Amygdala (tissue), 56 donors: Measurements from ENCODE around the gene KLF11.
"Not testable (repeated sequence)": the region's sequence is repeated elsewhere in the genome, so short reads cannot be mapped to it uniquely, and the experiment has no call there.

ENCODE experiments used
- DNase-seq, 56 donors: peaks; one replicate each; lab custom pipeline; 2025; lab: John Stamatoyannopoulos, UW

The KLF11 gene

GRCh38 chr2:10022445-10022844 lies 20.9 kb upstream of the KLF11 start:
- DNase-seq: no peak

- DNase-seq: no peak
Observed at GRCh38 chr2:10022966-10023662, 20.2 kb upstream of the KLF11 start.

- no peak for DNase-seq
Observed at GRCh38 chr2:10026940-10027569, 16.3 kb upstream of the KLF11 start.

- no peak for DNase-seq
Observed at GRCh38 chr2:10027660-10028330, 15.6 kb upstream of the KLF11 start.

GRCh38 chr2:10028407-10028987 lies 14.9 kb upstream of the KLF11 start:
- DNase-seq: no peak

- peak in 3 of 56 donors; percentile 20 to 35 (median 24) for DNase-seq
Observed at GRCh38 chr2:10028988-10029874, 14.1 kb upstream of the KLF11 start.

- DNase-seq: no peak
Observed at GRCh38 chr2:10029875-10030223, 13.5 kb upstream of the KLF11 start.

GRCh38 chr2:10030311-10030736 lies 13.0 kb upstream of the KLF11 start:
- DNase-seq: peak in 5 of 56 donors; percentile 14 to 58 (median 25)

GRCh38 chr2:10030798-10031197 lies 12.6 kb upstream of the KLF11 start:
- not testable (repeated sequence) for DNase-seq

GRCh38 chr2:10031886-10032745 lies 11.2 kb upstream of the KLF11 start:
- no peak for DNase-seq

GRCh38 chr2:10032746-10033105 lies 10.6 kb upstream of the KLF11 start:
- DNase-seq: no peak

GRCh38 chr2:10033251-10034006 lies 9.9 kb upstream of the KLF11 start:
- DNase-seq: no peak

- DNase-seq: no peak
Observed at GRCh38 chr2:10034333-10035052, 8.9 kb upstream of the KLF11 start.

GRCh38 chr2:10035053-10035422 lies 8.3 kb upstream of the KLF11 start:
- no peak for DNase-seq

GRCh38 chr2:10035633-10036032 lies 7.7 kb upstream of the KLF11 start:
- DNase-seq: no peak

GRCh38 chr2:10036095-10036884 lies 7.1 kb upstream of the KLF11 start:
- peak in 55 of 56 donors; percentile 30 to 93 (median 79) for DNase-seq

- no peak for DNase-seq
Observed at GRCh38 chr2:10038123-10038522, 5.2 kb upstream of the KLF11 start.
